SHP77 treated with DMSO at 0.1 percent for 48 hours (cell line): ENCODE data around the gene DDX25.

Experiments used
- DNase-seq: peaks from one replicate; lab custom pipeline; 2025; lab: John Stamatoyannopoulos, UW

DDX25 gene

DNA sequence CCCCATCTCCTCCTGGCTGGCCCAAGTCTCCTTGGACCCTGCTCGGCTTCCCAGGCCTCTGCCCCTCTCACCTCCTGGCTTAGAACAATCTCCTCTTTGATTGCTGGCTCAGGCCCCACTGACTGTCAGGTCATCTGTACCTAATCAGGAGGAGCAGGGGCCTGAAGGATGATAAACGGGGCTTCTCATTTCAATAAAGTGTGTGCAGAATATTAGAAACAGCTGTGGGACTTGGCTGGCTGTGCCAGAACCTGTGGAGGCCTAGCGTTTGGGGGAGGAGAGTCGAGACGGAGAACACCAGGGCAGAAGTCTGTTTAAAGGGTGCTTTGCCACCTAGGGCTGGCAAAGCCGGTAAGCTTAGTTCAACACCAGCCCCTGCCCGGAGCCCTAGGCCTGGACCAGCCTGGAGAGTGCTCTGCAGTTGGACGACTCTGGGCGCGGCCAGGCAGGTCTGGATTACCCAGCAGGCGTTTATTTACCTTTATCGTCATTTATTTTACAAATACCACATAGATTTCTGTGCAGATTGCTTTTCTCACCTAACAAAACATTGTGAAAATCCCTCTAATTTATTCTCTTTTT, 31.4 kb downstream of the DDX25 start:
- DNase-seq, result no peak

DNA sequence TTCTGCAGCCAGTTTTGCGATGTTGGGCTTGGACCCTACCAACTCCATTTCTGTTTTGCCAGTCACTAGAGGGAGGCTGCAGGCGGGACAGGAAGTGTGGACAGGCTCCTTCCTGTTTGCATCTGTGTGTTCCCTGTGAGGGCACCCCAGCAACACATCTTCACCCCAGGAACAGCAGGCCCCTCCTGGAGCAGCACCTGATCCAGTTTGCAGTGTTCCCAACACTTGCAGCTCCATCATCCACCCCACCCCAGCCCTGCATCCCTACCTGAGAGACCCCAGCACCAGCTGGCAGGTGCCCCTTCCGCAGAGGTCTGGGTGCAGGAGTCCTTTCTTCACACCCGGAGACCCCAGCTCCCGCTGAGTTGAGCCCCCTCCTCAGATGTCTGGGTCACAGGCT, 34.1 kb downstream of the DDX25 start:
- no peak for DNase-seq

DNA sequence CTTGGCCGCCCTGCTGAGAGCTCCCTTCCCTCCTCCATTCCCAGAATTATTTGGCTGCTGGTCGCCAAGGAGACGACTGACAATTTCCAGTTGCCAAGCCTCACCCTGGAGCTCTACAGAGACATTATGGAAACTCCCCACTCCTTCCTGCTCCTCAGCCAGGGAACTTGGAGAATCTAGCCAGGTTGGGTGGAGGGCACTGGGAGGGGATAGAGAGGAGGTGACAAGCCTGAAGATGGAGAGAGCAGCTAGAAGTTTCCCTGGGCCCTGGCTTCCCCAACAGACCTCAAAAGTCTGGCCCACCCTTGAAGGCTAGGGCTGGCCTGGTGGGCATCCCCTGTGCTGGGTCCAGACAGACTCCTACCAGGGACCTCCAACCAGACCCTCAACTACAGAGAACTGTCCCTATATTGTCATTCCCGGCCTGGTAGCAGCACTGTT, 34.8 kb downstream of the DDX25 start:
- DNase-seq, result no peak

DNA sequence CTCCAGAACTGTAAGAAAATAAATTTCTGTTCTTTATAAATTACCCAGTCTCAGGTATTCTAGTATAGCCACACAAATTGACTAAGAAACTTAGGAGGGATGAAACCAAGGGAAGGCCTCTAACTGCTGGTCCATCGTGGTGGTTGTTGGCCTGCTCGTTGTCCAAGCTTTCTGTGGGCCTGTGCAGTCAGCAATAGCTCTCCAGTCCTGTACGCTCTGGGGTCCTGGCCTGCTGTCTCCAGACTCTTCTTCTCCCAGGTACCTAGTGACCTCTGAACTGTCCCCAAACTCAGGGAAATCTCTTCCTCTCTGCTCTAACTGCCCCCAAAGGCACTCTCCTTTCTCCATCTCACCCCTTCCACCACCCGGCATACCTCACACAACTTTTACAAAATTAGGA, 35.8 kb downstream of the DDX25 start:
- no peak for DNase-seq

DNA sequence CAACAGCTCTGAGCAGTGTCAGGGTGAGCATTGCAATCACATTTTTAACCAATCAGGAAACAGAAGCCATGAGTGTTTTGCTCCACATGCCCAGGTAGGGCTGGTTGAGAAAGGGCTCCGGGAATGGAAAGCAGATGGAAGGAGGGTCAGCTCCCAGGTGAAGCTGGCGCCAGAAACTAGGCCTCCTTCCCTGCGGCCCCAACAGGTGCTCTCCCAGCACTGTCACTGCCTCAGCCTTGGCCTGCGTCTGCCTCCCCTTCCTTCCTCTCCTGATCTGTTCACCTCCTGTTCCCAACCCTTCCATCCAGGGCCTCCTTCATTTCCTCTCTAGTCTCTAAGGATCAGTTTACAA, 36.9 kb downstream of the DDX25 start:
- no peak for DNase-seq

DNA sequence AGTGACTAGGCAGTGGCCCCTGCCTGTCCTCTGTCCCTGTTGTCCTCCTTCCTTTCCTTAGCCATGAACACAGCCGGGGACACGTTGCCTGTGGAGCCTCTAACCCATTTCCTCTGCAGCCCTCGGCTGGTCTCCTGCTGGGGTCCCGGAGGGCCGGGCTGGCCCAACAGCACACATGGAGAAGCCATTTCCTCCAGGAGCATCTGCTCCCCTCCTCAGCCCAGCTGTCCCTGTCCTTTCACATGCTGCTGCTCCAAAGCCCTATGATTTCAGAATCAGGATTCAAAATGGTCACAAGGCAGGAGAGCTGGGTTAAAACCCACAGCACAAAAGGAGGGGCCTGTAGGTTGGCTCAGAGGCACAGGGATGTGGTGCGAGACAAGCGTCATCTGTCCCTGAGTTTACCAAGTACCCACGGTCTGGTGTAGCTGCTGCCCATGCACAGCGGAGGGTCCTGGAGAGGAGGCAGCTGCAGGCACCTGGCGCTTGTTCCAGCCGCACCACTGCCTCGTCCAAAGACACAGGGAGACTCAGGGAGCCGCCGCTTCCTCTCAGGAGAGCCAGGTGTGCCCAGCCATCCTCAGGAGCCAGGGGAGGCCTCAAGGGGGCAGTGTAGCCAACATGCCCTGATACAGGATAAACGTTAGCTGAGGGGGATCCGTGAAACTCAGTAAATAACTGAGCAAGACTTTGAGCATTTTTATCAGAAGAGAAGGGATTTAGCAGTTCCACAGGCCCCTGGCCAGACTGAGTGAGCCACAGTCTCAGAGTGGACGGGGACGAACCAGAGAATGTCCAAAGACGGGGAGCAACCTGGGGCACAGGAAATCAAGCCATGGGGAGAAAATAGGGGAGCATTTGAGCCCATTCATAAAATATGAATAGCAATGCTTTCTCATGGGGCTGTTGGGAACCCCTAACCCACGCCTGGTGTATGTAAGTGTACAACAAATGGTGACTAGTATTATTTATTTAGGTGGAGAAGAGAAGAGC, 37.6 kb downstream of the DDX25 start:
- DNase-seq, result peak; percentile 77

DNA sequence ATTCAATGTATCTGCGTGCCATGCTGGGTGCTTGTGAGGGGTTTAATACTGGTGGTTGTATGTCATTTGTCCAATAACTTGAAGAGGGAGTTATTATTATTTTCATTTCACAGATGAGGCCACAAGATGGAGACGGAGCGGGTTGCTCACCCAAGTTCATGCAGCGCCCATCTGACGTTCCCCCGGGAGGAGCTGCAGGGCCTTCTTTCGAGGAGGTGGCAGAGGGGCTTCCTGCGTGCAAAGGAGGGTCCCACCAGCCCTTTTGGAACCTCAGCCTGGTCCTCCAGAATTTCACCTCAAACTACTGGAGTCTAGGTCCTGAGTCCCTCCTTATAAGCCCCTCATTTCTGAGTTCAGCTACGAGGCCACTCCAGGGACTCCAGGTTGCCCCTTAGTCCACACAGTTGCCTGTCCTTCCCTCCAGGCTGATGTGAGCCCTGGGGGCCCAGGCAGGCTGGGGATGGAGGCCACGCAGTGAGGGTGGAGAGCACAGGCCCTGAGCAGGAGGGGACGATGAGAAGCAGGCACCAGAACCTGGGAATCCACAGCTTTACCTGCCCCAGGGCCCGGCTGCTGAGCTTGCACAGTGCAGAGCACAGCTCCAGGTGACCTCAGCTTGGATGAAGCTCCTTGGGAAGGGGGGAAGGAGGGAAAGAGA, 38.6 kb downstream of the DDX25 start:
- DNase-seq, result no peak

DNA sequence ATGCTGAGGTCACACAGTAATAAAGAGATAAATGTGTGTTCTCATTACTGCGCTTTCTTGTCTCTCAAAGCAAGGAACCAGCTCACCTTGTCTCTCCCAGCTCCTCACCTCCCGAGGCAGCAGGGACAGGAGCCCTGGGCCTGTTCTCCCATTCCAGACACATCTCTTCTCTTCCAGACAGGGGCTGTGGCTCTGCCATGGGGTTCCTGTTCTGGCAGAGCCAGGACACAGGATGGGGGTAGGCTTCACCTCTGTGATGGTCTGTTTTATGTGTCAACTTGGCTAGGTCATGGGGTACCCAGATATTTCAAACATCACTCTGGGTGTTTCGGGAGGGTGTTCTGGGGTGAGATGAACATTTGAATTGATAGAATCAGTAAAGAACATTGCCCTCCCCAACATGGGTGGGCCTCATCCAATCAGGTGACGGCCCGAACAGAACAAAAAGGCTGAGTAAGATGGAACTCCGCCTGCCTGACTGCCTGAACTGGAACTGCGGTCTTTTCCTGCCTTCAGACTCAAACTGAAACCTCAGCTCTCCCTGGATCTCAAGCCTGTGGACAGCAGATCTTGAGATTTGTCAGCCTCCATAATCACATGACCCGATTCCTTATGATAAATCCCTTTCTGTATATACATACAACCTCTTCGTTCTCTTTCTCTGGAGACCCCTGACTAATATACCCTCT, 39.5 kb downstream of the DDX25 start:
- no peak for DNase-seq

DNA sequence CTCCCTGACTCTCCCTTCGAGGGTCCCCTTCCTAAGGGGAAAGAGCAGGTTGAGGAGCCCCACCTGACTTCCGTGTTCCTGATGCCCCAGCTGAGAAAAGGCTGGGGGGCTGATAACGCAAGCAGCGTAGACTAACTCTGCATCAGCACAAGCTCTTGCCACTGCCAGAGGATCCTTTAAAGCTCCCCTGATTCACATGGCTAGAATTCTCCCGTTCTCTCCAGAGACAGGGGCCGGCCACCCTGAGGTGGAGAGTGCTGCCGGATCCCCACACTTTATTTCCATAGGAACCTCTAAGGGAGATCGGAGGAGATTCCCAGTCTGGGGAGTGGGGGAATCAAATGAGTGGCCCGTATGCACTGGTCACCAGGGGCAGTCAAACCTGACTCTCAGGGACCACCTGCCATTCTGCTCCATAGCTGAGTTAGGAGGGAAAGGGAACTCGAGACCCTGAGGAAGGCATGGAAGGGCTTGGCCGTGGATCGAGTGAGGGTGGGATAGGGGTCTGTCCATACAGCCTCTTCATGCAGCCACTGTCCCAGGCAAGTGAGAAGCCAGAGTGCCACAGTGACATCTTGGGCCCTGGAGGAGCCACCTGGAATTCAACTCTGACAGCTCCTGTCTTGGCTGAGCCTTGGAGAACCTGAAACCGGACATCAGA, 40.2 kb downstream of the DDX25 start:
- DNase-seq, result no peak

DNA sequence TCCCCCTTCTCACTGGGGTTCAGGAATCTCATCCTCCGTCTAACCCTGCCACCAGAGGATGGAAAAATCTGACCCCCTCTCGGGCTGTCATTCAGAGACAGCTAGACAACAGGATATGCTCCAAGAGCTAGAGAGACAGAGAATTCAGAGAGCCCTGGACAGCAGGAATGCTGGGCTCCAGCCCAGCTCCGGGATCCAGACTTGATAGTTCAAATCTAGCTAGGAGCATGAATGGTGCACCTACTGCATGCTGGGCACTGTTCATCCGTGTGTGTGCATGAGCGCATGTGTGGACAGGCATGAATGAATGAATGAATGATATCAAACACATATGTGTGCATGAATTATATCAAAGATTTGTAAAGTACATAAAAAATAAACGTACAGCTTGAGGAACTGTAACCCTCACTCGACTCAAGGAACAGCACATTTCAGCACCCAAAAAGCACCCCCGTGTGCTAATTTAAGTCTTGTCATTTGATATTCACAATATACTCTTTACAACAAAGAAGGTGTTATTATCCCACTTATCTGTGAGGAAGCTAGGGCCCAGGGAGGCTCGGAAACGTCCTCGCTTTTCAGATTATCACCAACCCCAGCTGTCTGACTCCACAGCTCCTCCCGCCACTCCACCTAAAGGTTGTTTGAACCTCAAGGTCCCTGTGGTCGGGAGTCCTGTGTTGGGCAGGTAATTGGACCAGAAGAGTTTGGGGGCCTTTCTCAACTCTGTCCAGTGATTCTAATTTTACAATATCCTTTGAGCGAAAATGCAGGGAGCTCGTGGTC, 40.9 kb downstream of the DDX25 start:
- DNase-seq, result no peak

DNA sequence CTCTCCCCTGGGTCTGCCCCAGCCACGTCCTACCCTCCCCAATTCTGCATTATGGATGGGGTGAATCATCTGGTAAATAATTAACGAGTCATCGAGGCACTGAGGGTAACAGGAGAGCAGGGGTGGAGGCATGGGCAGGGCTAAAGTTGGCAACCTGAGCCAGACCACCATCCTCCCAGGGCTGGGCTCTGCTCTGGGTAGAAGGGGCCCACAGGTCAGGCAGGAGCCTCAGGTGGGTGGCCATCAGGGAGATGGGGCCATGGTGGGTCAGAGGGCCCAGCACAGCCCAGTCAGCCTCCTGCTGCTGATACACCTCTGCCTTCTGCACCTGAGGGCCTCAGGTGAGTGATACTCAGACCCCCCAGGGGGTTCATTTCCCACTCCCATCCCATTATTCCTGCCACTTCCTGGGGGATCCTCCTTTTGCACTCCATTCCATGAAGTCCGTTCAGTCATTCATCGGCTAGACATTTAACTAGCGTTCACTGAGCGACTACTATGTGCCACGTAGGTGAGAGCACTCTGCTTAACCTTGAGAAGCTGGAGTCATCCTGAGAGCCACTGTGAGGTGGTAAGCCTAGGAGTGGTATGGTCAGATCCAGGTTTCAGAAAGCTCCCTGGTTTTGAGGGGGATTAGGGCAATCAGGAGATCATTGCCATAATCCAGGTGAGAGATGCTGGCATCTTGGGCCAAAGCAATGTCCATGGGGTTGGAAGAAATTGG, 41.7 kb downstream of the DDX25 start, which contains the start of gene VSIG10L2:
VSIG10L2 (plus strand) TSS at position 248 of the 724 bp plus-strand sequence; CDS start at position 260, 12 bp downstream.
- no peak for DNase-seq

DNA sequence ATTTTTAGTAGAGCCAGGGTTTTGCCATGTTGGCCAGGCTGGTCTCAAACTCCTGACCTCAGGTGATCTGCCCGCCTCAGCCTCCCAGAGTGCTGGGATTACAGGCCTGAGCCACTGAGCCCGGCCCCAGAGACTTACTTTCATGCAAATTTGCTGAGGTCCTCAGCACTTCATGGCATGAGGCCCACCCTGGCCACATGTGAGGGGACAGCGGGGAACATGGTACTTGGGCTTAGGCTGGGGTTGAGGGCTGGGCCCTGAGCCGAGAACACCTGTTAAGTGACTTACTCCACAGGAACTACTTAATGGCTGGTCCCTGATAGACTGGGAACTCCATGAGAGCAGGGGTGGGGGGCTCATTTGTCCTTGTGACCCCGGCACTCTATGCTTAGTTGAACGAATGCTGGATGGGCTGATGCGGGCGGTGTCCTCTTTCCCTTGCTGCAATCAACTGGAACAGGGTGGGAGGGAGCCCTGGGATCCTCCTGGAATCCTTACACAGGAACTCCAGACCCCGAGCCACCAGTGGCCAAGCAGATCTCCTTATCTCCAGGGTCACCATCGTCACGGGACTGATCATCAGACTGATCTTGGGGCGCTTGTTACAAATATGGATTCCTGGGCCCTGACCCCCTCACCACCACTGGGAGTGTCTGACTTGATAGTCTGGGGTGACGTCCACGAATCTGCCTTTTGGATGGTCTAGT, 42.6 kb downstream of the DDX25 start:
- no peak for DNase-seq

DNA sequence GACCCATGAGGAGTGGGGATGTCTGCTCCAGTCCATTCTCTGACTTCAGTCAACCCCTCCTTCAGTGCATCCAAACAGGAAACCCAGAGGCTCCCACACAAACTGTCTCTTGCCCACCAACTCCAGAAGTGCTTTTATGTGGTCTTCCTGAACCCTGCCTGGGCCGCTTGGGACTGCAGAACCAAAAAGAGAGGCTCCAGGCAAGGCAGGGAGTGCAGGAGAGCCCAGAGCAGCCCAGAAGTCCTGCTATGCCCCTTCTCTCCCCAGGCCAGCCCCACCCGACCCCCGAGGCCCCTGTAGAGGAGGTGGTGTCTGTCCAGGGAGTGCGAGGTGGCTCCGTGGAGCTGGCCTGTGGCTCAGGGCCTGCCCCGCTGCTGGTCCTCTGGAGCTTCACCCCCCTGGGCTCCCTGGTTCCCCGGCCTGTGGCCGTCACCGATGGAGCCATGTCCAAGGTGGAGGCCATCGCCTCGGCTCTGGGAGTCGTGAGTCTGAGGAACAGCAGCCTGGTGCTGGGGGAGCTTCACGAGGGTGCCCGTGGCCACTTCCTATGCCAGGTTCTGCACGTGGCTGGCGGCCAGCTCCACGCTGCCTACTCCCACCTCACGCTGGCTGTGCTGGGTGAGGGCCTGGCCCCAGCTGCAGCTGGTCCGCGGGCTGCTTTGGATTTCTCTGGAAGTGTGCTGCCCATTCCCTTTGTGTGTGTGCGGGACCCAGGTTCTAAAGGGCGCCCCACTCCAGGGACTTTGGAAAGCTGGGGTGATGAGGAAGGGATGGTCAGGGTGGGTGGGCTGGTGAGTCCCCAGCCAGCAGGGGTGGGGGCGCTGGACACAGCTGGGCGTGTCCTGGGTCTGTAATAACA, 43.3 kb downstream of the DDX25 start:
- DNase-seq, result no peak

DNA sequence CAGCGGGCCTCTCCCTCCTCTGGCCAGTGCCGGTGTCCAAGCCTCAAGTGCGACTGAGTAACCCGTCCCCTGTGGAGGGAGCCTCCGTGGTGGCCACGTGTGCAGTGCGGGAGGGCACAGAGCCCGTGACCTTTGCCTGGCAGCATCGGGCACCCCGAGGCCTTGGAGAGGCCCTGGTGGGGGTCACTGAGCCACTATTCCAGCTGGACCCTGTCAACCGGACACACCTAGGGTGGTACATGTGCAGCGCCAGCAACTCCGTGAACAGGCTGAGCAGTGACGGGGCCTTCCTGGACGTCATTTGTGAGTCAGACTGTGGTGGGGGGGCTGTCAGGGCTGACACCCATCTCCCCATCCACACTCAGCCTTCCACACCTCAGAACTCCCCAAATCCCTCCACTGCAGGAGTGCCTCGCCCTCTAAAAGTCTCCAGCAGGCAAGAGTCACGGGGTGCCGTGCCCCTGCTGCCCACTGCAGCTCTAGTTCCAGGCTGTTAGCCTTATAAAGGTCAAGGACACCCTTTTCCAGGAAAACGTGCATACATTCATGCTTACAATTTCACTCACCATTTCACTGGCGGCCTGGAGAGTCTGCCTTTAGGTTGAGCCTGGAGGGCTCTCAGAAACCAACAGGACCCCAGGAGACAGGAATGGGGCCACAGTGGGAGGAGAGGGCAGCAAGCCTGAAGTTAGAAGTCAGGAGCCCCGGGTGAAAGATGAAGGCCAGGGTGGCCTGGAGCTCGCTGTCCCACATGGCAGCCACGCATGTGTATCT, 44.2 kb downstream of the DDX25 start:
- DNase-seq, result no peak

DNA sequence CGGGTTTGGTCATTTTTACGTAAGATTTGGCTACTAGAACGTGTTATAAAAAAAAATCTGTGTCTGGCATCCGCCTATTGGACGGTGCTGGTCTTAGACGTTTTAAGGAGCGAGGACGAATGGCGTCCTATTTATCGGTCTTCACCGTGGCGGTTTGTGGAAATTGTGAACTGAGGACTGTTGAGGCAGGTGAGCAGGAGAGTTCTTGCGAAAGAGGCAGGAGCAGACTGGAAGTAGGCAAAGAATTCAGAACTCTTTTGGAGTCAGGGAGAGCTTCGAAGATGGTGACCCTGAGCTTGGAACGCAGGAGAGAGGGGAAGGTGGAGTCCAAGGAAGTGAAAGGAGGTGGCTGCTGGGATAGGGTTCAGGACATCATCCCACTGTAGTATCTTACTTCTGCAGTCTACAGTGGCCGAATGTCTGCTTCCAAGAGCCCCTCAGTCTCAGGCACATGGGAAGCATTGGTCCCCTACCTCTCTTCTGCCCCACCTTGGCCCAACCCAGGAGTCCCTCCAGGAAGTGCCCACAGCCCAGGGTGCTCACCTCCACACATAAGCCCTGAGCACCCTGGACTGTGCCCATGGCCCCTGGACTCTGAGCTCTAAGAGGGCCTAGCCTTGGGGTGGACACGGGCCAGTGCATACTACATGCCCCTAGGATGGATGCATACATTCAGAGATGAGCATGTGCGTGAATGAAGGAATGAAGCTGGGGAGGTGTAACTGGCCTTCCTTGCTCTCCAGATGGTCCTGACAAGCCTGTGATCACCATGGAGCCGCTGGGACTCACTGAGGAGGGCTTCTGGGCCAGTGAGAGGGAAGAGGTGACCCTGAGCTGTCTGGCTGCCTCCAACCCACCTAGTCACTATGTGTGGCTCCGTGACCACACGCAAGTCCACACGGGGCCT, 45.2 kb downstream of the DDX25 start:
- no peak for DNase-seq

DNA sequence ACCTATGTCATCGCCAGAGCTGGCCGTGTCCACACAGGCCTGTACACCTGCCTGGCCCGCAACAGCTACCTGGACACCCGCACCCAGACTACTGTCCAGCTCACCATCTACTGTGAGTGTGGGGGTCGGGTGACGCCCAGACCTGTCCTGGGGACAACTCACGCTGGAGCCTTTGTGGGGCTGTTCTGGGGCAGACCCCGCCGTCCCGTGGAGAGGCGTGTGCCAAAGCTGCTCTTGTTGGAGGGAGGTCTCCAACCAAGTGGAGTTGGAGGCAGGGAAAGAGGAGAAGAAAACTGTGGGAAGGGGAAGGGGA, 45.8 kb downstream of the DDX25 start:
- no peak for DNase-seq
